HEK293T (cell line): ENCODE data around the gene SRRT.

Experiments used
- ARNT ChIP-seq: fragments of 450-650 bp; IDR thresholded peaks from 2 replicates; pipeline ENCODE4 v1.6.1; 2017; ENCODE audit warnings: mild to moderate bottlenecking
- BHLHE40 ChIP-seq: fragments of 450-650 bp; IDR thresholded peaks from 2 replicates; pipeline ENCODE4 v1.6.1; 2016; ENCODE audit warnings: mild to moderate bottlenecking, moderate library complexity, borderline replicate concordance
- CTBP1 ChIP-seq: fragments of 450-650 bp; IDR thresholded peaks from 2 replicates; pipeline ENCODE4 v1.6.1; 2016; ENCODE audit warnings: borderline replicate concordance
- ELF4 ChIP-seq: fragments of 450-650 bp; IDR thresholded peaks from 2 replicates; pipeline ENCODE4 v1.6.1; 2017; ENCODE audit warnings: antibody characterized with exemption
- FOXA1 ChIP-seq: fragments of 450-650 bp; IDR thresholded peaks from 2 replicates; pipeline ENCODE4 v1.6.1; 2016; ENCODE audit warnings: mild to moderate bottlenecking
- FOXK2 ChIP-seq: fragments of 450-650 bp; IDR thresholded peaks from 2 replicates; pipeline ENCODE4 v1.6.1; 2016; ENCODE audit warnings: mild to moderate bottlenecking
- FOXM1 ChIP-seq: fragments of 450-650 bp; IDR thresholded peaks from 2 replicates; pipeline ENCODE4 v1.6.1; 2017; ENCODE audit warnings: mild to moderate bottlenecking, borderline replicate concordance
- HDGF ChIP-seq: fragments of 450-650 bp; IDR thresholded peaks from 2 replicates; pipeline ENCODE4 v1.6.1; 2017; ENCODE audit warnings: antibody characterized with exemption, borderline replicate concordance
- NFRKB ChIP-seq: fragments of 450-650 bp; IDR thresholded peaks from 2 replicates; pipeline ENCODE4 v1.6.1; 2016; ENCODE audit warnings: mild to moderate bottlenecking, moderate library complexity
- PKNOX1 ChIP-seq: fragments of 450-650 bp; IDR thresholded peaks from 2 replicates; pipeline ENCODE4 v1.6.1; 2016
- SP1 ChIP-seq: fragments of 450-650 bp; IDR thresholded peaks from 2 replicates; pipeline ENCODE4 v1.6.1; 2017
- TARDBP ChIP-seq: fragments of 450-650 bp; IDR thresholded peaks from 2 replicates; pipeline ENCODE4 v1.6.1; 2016
- ZNF384 ChIP-seq: fragments of 450-650 bp; IDR thresholded peaks from 2 replicates; pipeline ENCODE4 v1.6.1; 2016

- TF ChIP-seq ELF4, result no peak
- no peak for TF ChIP-seq HDGF
- TF ChIP-seq FOXM1, result no peak
- TF ChIP-seq SP1, result no peak
- no peak; the same call in 1 of the 2 replicates for TF ChIP-seq ZNF384
- TF ChIP-seq PKNOX1, result no peak
- TF ChIP-seq CTBP1, result no peak
- no peak for TF ChIP-seq NFRKB
- no peak for TF ChIP-seq FOXK2
- no peak for TF ChIP-seq TARDBP
- no peak for TF ChIP-seq ARNT
- no peak for TF ChIP-seq FOXA1
- TF ChIP-seq BHLHE40, result no peak
These were observed 22.6 kb upstream of the SRRT start, which contains the start of gene SLC12A9 for GRCh38 chr7:100852048-100852872.
